Esophagus muscularis mucosa (tissue), 4 donors: ENCODE results near the gene TDRD3. TPM values are rescaled to one million over a fixed set of nuclear protein-coding genes. Genes with fewer than 3 reads are reported as not detected.

Experiments used
- DNase-seq: peaks from one replicate; pipeline ENCODE4 v3.0.0-alpha.2; 2017; ENCODE audit errors: extremely low spot score
- H3K27ac ChIP-seq, 4 donors: fragments of 200-600 bp; sonication (generic); replicated peaks in 1 of 4; 1 replicate in 3 of 4; 2 replicates in 1 of 4; pipeline ENCODE4 v1.5.1; 2016 to 2019; ENCODE audit warnings: mild to moderate bottlenecking in 1 of 4
- H3K27me3 ChIP-seq, 4 donors: fragments of 200-600 bp; sonication (generic); one replicate each; pipeline versions ENCODE4 v1.5.1 to v1.6.0; 2016 to 2019
- H3K36me3 ChIP-seq, 4 donors: fragments of 200-600 bp; sonication (generic); one replicate each; pipeline ENCODE4 v1.5.1; 2016 to 2019
- H3K4me1 ChIP-seq, 4 donors: fragments of 200-600 bp; sonication (generic); one replicate each; pipeline ENCODE4 v1.5.1; 2016 to 2019
- H3K4me3 ChIP-seq, 4 donors: fragments of 200-600 bp; sonication (generic); 1 replicate in 2 of 4; 2 replicates in 2 of 4; pipeline ENCODE4 v1.5.1; 2016 to 2019; ENCODE audit warnings: mild to moderate bottlenecking in 4 of 4, moderate library complexity in 1 of 4
- H3K9me3 ChIP-seq, 4 donors: fragments of 200-600 bp; sonication (generic); 1 replicate in 3 of 4; 2 replicates in 1 of 4; pipeline ENCODE4 v1.5.1; 2016 to 2019
- CTCF ChIP-seq, 3 experiments: fragments of 200-600 bp in 2 of 3; fragments of 450-650 bp in 1 of 3; sonication (generic) in 2 of 3; IDR thresholded peaks; one replicate each; pipeline ENCODE4 v1.5.1; 2017 to 2019; ENCODE audit warnings: antibody characterized with exemption in 3 of 3, mild to moderate bottlenecking in 2 of 3, moderate library complexity in 1 of 3
- EP300 ChIP-seq: sonication (generic); formaldehyde crosslinking; IDR thresholded peaks from one replicate; pipeline ENCODE4 v1.6.1; 2017; ENCODE audit warnings: antibody characterized with exemption
- POLR2A ChIP-seq: fragments of 450-650 bp; IDR thresholded peaks from one replicate; pipeline ENCODE4 v1.6.1; 2017; ENCODE audit warnings: antibody characterized with exemption, moderate library complexity, mild to moderate bottlenecking, low read depth
- POLR2AphosphoS5 ChIP-seq, 2 donors: sonication (generic); formaldehyde crosslinking; IDR thresholded peaks; one replicate each; pipeline ENCODE4 v1.6.1; 2017; ENCODE audit warnings: antibody characterized with exemption in 2 of 2
- WGBS: methylation state at CpG from one replicate; pipeline ENCODE4 v1.1.5; 2018; 5-methylcytosine and 5-hydroxymethylcytosine counted together
- intact Hi-C: fragments of 100-400 bp; cut with DNase I; formaldehyde crosslinking; loops from one replicate; pipeline ENCODE4 v1.15.1; 2023
- total RNA-seq, 4 donors: library from RNA; depleted of rRNA; stranded (reverse); fragments of >200 nt; gene quantifications; one replicate each; pipeline versions ENCODE4 v1.1.0 to v1.2.1, GENCODE V29; 2016

The TDRD3 gene
- total RNA-seq, 4 donors from 2014 or later, result 16.1 to 35.3 (median 23.0) TPM

GRCh38 chr13:60454425-60454824, 57.4 kb downstream of the TDRD3 start:
- H3K4me1 ChIP-seq, result no peaks in the 10 kb centered on the region
- H3K9me3 ChIP-seq, result no peaks in the 10 kb centered on the region
- peaks cover 0 to 8% (median 0%) of the 10 kb centered on the region in 4 donors for H3K36me3 ChIP-seq
- H3K27ac ChIP-seq, result no peak overlapping the region
- H3K4me3 ChIP-seq, result no peak overlapping the region
- H3K27me3 ChIP-seq, result no peaks in the 10 kb centered on the region
- intact Hi-C loops, result no loop called here
- WGBS, result 100% methylated on average over 1 of the region's 1 CpG
- no peak for DNase-seq
- TF ChIP-seq POLR2A (no peak), EP300 (no peak), CTCF (IDR thresholded peaks at IDR 0.05) (no peak), POLR2AphosphoS5 (IDR thresholded peaks at IDR 0.05) (no peak)

DNA sequence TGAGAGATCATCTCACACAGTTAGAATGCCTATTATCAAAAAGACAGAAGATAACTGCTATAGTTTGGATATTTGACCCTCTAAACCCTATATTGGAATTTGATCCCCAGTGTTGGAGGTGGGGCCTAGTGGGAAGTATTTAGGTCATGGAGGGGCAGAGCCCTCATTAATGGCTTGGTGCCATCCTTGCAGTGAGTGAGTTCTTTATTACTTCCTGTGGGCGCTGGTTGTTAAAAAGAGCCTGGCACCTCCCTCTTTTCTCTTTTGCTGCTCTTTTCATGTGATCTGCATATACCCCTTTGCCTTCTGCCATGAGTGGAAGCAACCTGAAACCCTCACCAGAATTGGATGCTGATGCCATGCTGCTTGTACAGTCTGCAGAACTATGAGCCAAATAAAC, 66.8 kb downstream of the TDRD3 start:
- Histone ChIP-seq H3K4me1 (peaks cover 0 to 4% (median 0%) of the 10 kb centered on the region in 4 donors), H3K27ac (no peak overlapping the region), H3K27me3 (no peaks in the 10 kb centered on the region), H3K4me3 (no peak overlapping the region), H3K9me3 (no peaks in the 10 kb centered on the region), H3K36me3 (peaks cover 0 to 51% (median 23%) of the 10 kb centered on the region in 4 donors)
- DNase-seq, result no peak
- 79% methylated on average over 1 of the region's 1 CpG for WGBS
- no peak for TF ChIP-seq POLR2A
- TF ChIP-seq EP300, result no peak
- TF ChIP-seq CTCF (IDR thresholded peaks at IDR 0.05), result no peak
- intact Hi-C loops, result no loop called here

- H3K36me3 ChIP-seq, result peaks cover 0 to 48% (median 10%) of the 10 kb centered on the region in 4 donors
- no peak overlapping the region for H3K27ac ChIP-seq
- TF ChIP-seq EP300 (no peak), POLR2AphosphoS5 (IDR thresholded peaks at IDR 0.05) (no peak), CTCF (IDR thresholded peaks at IDR 0.05) (no peak), POLR2A (no peak)
- no peak overlapping the region for H3K4me3 ChIP-seq
- intact Hi-C loops, result no loop called here
- DNase-seq, result no peak
- H3K9me3 ChIP-seq, result no peaks in the 10 kb centered on the region
- 94% methylated on average over 3 of the region's 3 CpGs for WGBS
- H3K4me1 ChIP-seq, result peaks cover 0 to 4% (median 0%) of the 10 kb centered on the region in 4 donors
- no peaks in the 10 kb centered on the region for H3K27me3 ChIP-seq
Observed at GRCh38 chr13:60467098-60467497, 70.1 kb downstream of the TDRD3 start.

- H3K4me3 ChIP-seq, result no peak overlapping the region
- H3K36me3 ChIP-seq, result peaks cover 0 to 19% (median 0%) of the 10 kb centered on the region in 4 donors
- intact Hi-C loops, result no loop called here
- H3K4me1 ChIP-seq, result no peaks in the 10 kb centered on the region
- no peaks in the 10 kb centered on the region for H3K27me3 ChIP-seq
- TF ChIP-seq POLR2A (no peak), EP300 (no peak), CTCF (IDR thresholded peaks at IDR 0.05) (no peak), POLR2AphosphoS5 (IDR thresholded peaks at IDR 0.05) (no peak)
- no peak overlapping the region for H3K27ac ChIP-seq
- peaks cover 0 to 10% (median 0%) of the 10 kb centered on the region in 4 donors for H3K9me3 ChIP-seq
- DNase-seq, result no peak
Observed at GRCh38 chr13:60479273-60479672, 82.3 kb downstream of the TDRD3 start.

- Histone ChIP-seq H3K9me3 (no peaks in the 10 kb centered on the region), H3K36me3 (peaks cover 0 to 27% (median 7%) of the 10 kb centered on the region in 4 donors), H3K27ac (no peak overlapping the region), H3K27me3 (no peaks in the 10 kb centered on the region), H3K4me1 (no peaks in the 10 kb centered on the region), H3K4me3 (no peak overlapping the region)
- intact Hi-C loops, result no loop called here
- no peak for DNase-seq
- TF ChIP-seq POLR2A, result no peak
Observed at GRCh38 chr13:60482012-60482411, 85.0 kb downstream of the TDRD3 start.
